ENCODE measurements around the gene KRI1. TPM values are rescaled to one million over a fixed set of nuclear protein-coding genes. Genes with fewer than 3 reads are reported as not detected.

The KRI1 gene
- total RNA-seq, 1 donor from 2014 or later, result 24.1 TPM

- Mint-ChIP-seq H3K9me3 (ENCODE audit: unreplicated experiment) (peaks cover 4% of the 10 kb centered on the region), H3K4me3 (ENCODE audit: unreplicated experiment) (no peak overlapping the region), H3K4me1 (ENCODE audit: low read depth, unreplicated experiment) (peaks cover 16% of the 10 kb centered on the region), H3K27me3 (ENCODE audit: unreplicated experiment) (peaks cover 6% of the 10 kb centered on the region), H3K27ac (ENCODE audit: unreplicated experiment) (no peak overlapping the region), H3K36me3 (ENCODE audit: unreplicated experiment) (no peaks in the 10 kb centered on the region)
- TF ChIP-seq, protein P1, sequence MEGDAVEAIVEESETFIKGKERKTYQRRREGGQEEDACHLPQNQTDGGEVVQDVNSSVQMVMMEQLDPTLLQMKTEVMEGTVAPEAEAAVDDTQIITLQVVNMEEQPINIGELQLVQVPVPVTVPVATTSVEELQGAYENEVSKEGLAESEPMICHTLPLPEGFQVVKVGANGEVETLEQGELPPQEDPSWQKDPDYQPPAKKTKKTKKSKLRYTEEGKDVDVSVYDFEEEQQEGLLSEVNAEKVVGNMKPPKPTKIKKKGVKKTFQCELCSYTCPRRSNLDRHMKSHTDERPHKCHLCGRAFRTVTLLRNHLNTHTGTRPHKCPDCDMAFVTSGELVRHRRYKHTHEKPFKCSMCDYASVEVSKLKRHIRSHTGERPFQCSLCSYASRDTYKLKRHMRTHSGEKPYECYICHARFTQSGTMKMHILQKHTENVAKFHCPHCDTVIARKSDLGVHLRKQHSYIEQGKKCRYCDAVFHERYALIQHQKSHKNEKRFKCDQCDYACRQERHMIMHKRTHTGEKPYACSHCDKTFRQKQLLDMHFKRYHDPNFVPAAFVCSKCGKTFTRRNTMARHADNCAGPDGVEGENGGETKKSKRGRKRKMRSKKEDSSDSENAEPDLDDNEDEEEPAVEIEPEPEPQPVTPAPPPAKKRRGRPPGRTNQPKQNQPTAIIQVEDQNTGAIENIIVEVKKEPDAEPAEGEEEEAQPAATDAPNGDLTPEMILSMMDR (IDR thresholded peaks at IDR 0.05; ENCODE audit: partially characterized antibody, unreplicated experiment), result no peak
- DNase-seq, result no peak
These were observed 3.2 kb downstream of the KRI1 start for GRCh38 chr19:10562609-10563008.

DNA sequence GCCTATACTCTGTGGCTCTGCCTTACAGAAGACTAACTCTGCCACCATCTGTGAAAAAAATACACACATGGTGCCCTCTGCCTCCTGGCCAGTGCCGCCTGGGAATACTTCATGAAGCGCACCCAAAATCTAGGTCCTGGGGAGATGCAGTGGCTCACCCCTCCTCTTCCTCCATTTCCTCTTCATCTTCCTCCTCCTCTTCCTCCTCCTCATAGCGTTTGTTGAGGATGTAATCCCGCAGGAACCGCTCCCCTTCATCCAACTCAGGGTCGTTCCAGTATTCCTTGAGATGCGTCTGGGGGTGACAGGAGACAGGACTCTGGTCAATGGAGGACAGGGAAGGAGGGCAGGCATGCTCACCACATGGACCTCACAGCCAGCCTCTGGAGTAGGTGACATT lies 5.7 kb downstream of the KRI1 start:
- Mint-ChIP-seq H3K27ac (ENCODE audit: unreplicated experiment) (no peak overlapping the region), H3K9me3 (ENCODE audit: unreplicated experiment) (peaks cover 4% of the 10 kb centered on the region), H3K27me3 (ENCODE audit: unreplicated experiment) (peaks cover 4% of the 10 kb centered on the region), H3K36me3 (ENCODE audit: unreplicated experiment) (no peaks in the 10 kb centered on the region), H3K4me1 (ENCODE audit: low read depth, unreplicated experiment) (peaks cover 6% of the 10 kb centered on the region), H3K4me3 (ENCODE audit: unreplicated experiment) (no peak overlapping the region)
- DNase-seq, result no peak
- TF ChIP-seq, protein P1 (IDR thresholded peaks at IDR 0.05; ENCODE audit: partially characterized antibody, unreplicated experiment), result no peak

DNA sequence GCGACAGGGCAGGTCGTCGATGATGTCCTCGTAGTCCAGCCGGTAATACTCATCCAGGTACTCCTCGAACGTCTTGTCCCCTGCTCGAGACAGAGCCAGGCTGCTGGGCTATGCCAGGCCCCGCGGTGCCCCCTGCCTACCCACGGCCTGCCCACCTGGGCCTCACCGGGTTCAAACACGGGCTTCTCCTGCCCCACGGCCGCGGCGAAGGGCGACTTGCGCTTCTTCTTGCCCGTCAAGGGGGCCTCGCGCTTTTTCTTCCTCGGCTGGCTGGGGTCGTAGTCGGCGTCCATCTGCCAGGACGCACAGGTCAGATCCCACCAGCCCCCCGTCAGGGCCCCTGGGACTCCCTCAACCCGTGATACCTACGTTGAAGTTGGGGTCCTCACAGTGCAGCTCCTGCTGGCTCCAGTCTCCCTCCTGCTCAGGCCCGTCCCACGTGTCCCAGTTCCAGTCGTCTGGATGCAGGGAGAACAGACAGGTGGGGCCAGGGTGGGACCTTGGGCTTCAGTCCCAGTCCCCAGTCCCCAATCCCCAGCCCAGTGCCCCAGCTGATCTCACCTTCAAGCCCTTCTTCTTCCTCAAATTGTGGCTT lies 8.1 kb downstream of the KRI1 start:
- no peaks in the 10 kb centered on the region for H3K4me1 Mint-ChIP-seq (ENCODE audit: low read depth, unreplicated experiment)
- no peaks in the 10 kb centered on the region for H3K36me3 Mint-ChIP-seq (ENCODE audit: unreplicated experiment)
- TF ChIP-seq, protein P1 (IDR thresholded peaks at IDR 0.05; ENCODE audit: partially characterized antibody, unreplicated experiment), result no peak
- H3K27ac Mint-ChIP-seq (ENCODE audit: unreplicated experiment), result no peak overlapping the region
- no peak overlapping the region for H3K4me3 Mint-ChIP-seq (ENCODE audit: unreplicated experiment)
- peaks cover 3% of the 10 kb centered on the region for H3K9me3 Mint-ChIP-seq (ENCODE audit: unreplicated experiment)
- no peak for DNase-seq
- peaks cover 4% of the 10 kb centered on the region for H3K27me3 Mint-ChIP-seq (ENCODE audit: unreplicated experiment)

DNA sequence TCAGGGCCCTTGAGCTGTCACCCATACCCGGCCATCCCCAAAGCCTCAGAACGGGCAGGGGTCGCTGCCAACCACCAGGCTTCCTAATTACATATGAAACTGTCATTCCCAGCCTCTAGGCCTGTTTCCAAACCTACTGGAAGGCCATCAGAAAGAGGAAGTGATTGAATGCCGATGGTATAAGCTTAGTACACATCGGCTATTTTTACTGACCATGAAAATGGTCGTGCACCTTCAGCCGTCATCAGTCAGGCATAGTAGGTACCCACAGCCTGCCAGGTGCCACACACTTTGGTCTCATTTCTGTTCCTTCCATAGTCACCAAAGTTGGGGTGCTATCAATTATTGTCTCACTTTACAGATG lies 10.2 kb downstream of the KRI1 start:
- TF ChIP-seq, protein P1 (IDR thresholded peaks at IDR 0.05; ENCODE audit: partially characterized antibody, unreplicated experiment), result no peak
- Mint-ChIP-seq H3K4me3 (ENCODE audit: unreplicated experiment) (no peak overlapping the region), H3K36me3 (ENCODE audit: unreplicated experiment) (no peaks in the 10 kb centered on the region), H3K4me1 (ENCODE audit: low read depth, unreplicated experiment) (no peaks in the 10 kb centered on the region), H3K9me3 (ENCODE audit: unreplicated experiment) (peaks cover 2% of the 10 kb centered on the region), H3K27me3 (ENCODE audit: unreplicated experiment) (peaks cover 4% of the 10 kb centered on the region), H3K27ac (ENCODE audit: unreplicated experiment) (no peak overlapping the region)
- no peak for DNase-seq

- Mint-ChIP-seq H3K36me3 (ENCODE audit: unreplicated experiment) (no peaks in the 10 kb centered on the region), H3K4me1 (ENCODE audit: low read depth, unreplicated experiment) (no peaks in the 10 kb centered on the region), H3K9me3 (ENCODE audit: unreplicated experiment) (no peaks in the 10 kb centered on the region), H3K4me3 (ENCODE audit: unreplicated experiment) (no peak overlapping the region), H3K27ac (ENCODE audit: unreplicated experiment) (no peak overlapping the region), H3K27me3 (ENCODE audit: unreplicated experiment) (peaks cover 4% of the 10 kb centered on the region)
- no peak for DNase-seq
- TF ChIP-seq, protein P1 (IDR thresholded peaks at IDR 0.05; ENCODE audit: partially characterized antibody, unreplicated experiment), result peak; percentile 20
These were observed 10.8 kb downstream of the KRI1 start for GRCh38 chr19:10554760-10555609.
